Measurements from ENCODE around the gene DGKD. TPM values are rescaled to one million over a fixed set of nuclear protein-coding genes. Genes with fewer than 3 reads are reported as not detected.
A peak's percentile ranks its signal among the peaks of the same experiment; 100 is the strongest.

Gene DGKD
- total RNA-seq, 4 donors from 2014 or later: 7.0 to 55.4 (median 10.9) TPM

- DNase-seq (ENCODE audit: low spot score in 2 of 2): peak; percentile 43 to 50
- 93% methylated on average over 12 of the region's 12 CpGs for WGBS
- H3K27ac ChIP-seq: no peak overlapping the region
- H3K9me3 ChIP-seq: no peaks in the 10 kb centered on the region
- peaks cover 54% of the 10 kb centered on the region for H3K36me3 ChIP-seq
- H3K27me3 ChIP-seq: no peaks in the 10 kb centered on the region
- TF ChIP-seq CTCF (IDR thresholded peaks at IDR 0.05): no peak
- TF ChIP-seq POLR2A (IDR thresholded peaks at IDR 0.05): no peak
- TF ChIP-seq EP300 (IDR thresholded peaks at IDR 0.05): no peak
- TF ChIP-seq POLR2AphosphoS5 (IDR thresholded peaks at IDR 0.05): no peak
- peaks cover 10% of the 10 kb centered on the region for H3K4me1 ChIP-seq
- H3K4me3 ChIP-seq: no peak overlapping the region
Observed at GRCh38 chr2:233471291-233472035, 117.2 kb downstream of the DGKD start.

GRCh38 chr2:233473386-233473791 lies 119.1 kb downstream of the DGKD start:
- TF ChIP-seq POLR2A (IDR thresholded peaks at IDR 0.05) (no peak), POLR2AphosphoS5 (IDR thresholded peaks at IDR 0.05) (no peak)
- Histone ChIP-seq H3K36me3 (peaks cover 55% of the 10 kb centered on the region), H3K9me3 (no peaks in the 10 kb centered on the region), H3K4me3 (no peak overlapping the region), H3K27me3 (no peaks in the 10 kb centered on the region), H3K4me1 (peaks cover 10% of the 10 kb centered on the region), H3K27ac (no peak overlapping the region)
- peak in 1 of 2 donors; percentile 47 for DNase-seq (ENCODE audit: low spot score in 2 of 2)
- WGBS: 94% methylated on average over 12 of the region's 19 CpGs

GRCh38 chr2:233473878-233474277 lies 119.6 kb downstream of the DGKD start:
- whole genome bisulfite sequencing: 96% methylated on average over 4 of the region's 10 CpGs
- H3K27ac ChIP-seq: no peak overlapping the region
- H3K36me3 ChIP-seq: peaks cover 50% of the 10 kb centered on the region
- TF ChIP-seq POLR2A (IDR thresholded peaks at IDR 0.05) (no peak), EP300 (IDR thresholded peaks at IDR 0.05) (no peak), POLR2AphosphoS5 (IDR thresholded peaks at IDR 0.05) (no peak), CTCF (IDR thresholded peaks at IDR 0.05) (no peak)
- no peak for DNase-seq (ENCODE audit: low spot score in 2 of 2)
- H3K27me3 ChIP-seq: no peaks in the 10 kb centered on the region
- no peak overlapping the region for H3K4me3 ChIP-seq
- peaks cover 10% of the 10 kb centered on the region for H3K4me1 ChIP-seq
- no peaks in the 10 kb centered on the region for H3K9me3 ChIP-seq

- H3K4me3 ChIP-seq: no peak overlapping the region
- no peak overlapping the region for H3K27ac ChIP-seq
- peaks cover 46% of the 10 kb centered on the region for H3K36me3 ChIP-seq
- H3K27me3 ChIP-seq: no peaks in the 10 kb centered on the region
- WGBS: 79% methylated on average over 15 of the region's 22 CpGs
- H3K4me1 ChIP-seq: peaks cover 10% of the 10 kb centered on the region
- TF ChIP-seq POLR2A (IDR thresholded peaks at IDR 0.05) (no peak), CTCF (IDR thresholded peaks at IDR 0.05) (no peak)
- H3K9me3 ChIP-seq: no peaks in the 10 kb centered on the region
- peak in 1 of 2 donors; percentile 60 for DNase-seq (ENCODE audit: low spot score in 2 of 2)
Observed at GRCh38 chr2:233474308-233475160, 120.2 kb downstream of the DGKD start.

- H3K4me3 ChIP-seq: no peak overlapping the region
- peak in 1 of 2 donors; percentile 65 for DNase-seq (ENCODE audit: low spot score in 2 of 2)
- H3K4me1 ChIP-seq: peaks cover 9% of the 10 kb centered on the region
- H3K36me3 ChIP-seq: peaks cover 48% of the 10 kb centered on the region
- TF ChIP-seq POLR2AphosphoS5 (IDR thresholded peaks at IDR 0.05): no peak
- TF ChIP-seq POLR2A (IDR thresholded peaks at IDR 0.05): no peak
- TF ChIP-seq EP300 (IDR thresholded peaks at IDR 0.05): no peak
- TF ChIP-seq CTCF (IDR thresholded peaks at IDR 0.05): no peak
- no peaks in the 10 kb centered on the region for H3K9me3 ChIP-seq
- no peak overlapping the region for H3K27ac ChIP-seq
- no peaks in the 10 kb centered on the region for H3K27me3 ChIP-seq
- 92% methylated on average over 14 of the region's 14 CpGs for WGBS
Observed at GRCh38 chr2:233476063-233476410, 121.7 kb downstream of the DGKD start.

All from suprapubic skin (tissue), 4 donors.